Measurements from ENCODE around the gene PLA2G6. TPM values are rescaled to one million over a fixed set of nuclear protein-coding genes. Genes with fewer than 3 reads are reported as not detected.

PLA2G6 gene
- total RNA-seq, 1 experiment from 2014 or later, result 6.0 TPM

DNA sequence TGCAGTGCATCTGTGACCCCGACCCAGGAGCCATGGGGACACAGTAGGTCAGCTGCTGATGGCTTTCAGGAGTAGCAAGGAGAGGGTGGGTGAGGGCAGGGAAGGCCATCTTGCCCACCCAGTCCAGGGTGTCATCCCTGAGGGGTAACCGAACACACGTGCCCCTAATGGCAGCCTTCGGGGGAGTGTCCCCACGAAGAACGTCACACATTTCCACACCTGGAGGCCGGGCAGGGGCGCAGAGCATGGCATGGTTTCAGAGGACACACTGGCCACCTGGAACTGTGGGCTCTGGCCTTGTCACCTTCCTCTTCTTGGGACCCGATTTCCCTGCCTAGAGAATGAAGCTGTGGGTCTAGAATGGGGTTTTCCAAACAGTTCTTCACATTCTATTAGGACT lies 51.8 kb downstream of the PLA2G6 start:
- Histone ChIP-seq H3K79me2 (ENCODE audit: low read length) (no peaks in the 10 kb centered on the region), H3K4me3 (ENCODE audit: low read length) (no peak overlapping the region), H3K4me1 (ENCODE audit: insufficient read depth, low read length) (peaks cover 4% of the 10 kb centered on the region), H3K27me3 (ENCODE audit: low read length) (no peaks in the 10 kb centered on the region), H3K9me2 (replicated peaks; ENCODE audit: low read length) (no peaks in the 10 kb centered on the region), H3F3A (ENCODE audit: low read length, unreplicated experiment) (no peaks in the 10 kb centered on the region), H3K36me3 (ENCODE audit: low read depth, low read length) (no peaks in the 10 kb centered on the region), H4K20me1 (ENCODE audit: low read length) (no peaks in the 10 kb centered on the region), H3K9ac (ENCODE audit: low read length) (no peak overlapping the region), H3K27ac (ENCODE audit: low read length) (no peak overlapping the region), H3K9me3 (ENCODE audit: low read length) (no peaks in the 10 kb centered on the region), H2AFZ (ENCODE audit: low read length) (no peak overlapping the region), H3K4me2 (ENCODE audit: low read length) (no peak overlapping the region)
- BruUV-seq (replicated peaks), result no TSS peak
- DNase-seq, result no peak
- intact Hi-C loops (cut with micrococcal nuclease), result no loop called here
- ATAC-seq, result no peak
- ChIA-PET CTCF (no interaction called here), POLR2A (ENCODE audit: unreplicated experiment) (no interaction called here)
- TF ChIP-seq, protein P1, sequence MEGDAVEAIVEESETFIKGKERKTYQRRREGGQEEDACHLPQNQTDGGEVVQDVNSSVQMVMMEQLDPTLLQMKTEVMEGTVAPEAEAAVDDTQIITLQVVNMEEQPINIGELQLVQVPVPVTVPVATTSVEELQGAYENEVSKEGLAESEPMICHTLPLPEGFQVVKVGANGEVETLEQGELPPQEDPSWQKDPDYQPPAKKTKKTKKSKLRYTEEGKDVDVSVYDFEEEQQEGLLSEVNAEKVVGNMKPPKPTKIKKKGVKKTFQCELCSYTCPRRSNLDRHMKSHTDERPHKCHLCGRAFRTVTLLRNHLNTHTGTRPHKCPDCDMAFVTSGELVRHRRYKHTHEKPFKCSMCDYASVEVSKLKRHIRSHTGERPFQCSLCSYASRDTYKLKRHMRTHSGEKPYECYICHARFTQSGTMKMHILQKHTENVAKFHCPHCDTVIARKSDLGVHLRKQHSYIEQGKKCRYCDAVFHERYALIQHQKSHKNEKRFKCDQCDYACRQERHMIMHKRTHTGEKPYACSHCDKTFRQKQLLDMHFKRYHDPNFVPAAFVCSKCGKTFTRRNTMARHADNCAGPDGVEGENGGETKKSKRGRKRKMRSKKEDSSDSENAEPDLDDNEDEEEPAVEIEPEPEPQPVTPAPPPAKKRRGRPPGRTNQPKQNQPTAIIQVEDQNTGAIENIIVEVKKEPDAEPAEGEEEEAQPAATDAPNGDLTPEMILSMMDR (conservative IDR thresholded peaks at IDR 0.05; ENCODE audit: low read depth, low read length), result no peak
- TF ChIP-seq EZH2phosphoT487 (IDR thresholded peaks at IDR 0.05; ENCODE audit: borderline replicate concordance, low read length) (no peak), EZH2 (IDR thresholded peaks at IDR 0.05; ENCODE audit: low read length, unreplicated experiment) (no peak)

GRCh38 chr22:38129021-38129420 lies 52.6 kb downstream of the PLA2G6 start:
- no peaks in the 10 kb centered on the region for H3F3A ChIP-seq (ENCODE audit: low read length, unreplicated experiment)
- TF ChIP-seq, protein P1 (conservative IDR thresholded peaks at IDR 0.05; ENCODE audit: low read depth, low read length), result no peak
- TF ChIP-seq EZH2phosphoT487 (IDR thresholded peaks at IDR 0.05; ENCODE audit: borderline replicate concordance, low read length) (no peak), EZH2 (IDR thresholded peaks at IDR 0.05; ENCODE audit: low read length, unreplicated experiment) (no peak)

GRCh38 chr22:38127869-38128268 lies 53.8 kb downstream of the PLA2G6 start:
- Histone ChIP-seq H3F3A (ENCODE audit: low read length, unreplicated experiment) (no peaks in the 10 kb centered on the region), H3K79me2 (ENCODE audit: low read length) (no peaks in the 10 kb centered on the region), H2AFZ (ENCODE audit: low read length) (no peak overlapping the region), H3K36me3 (ENCODE audit: low read depth, low read length) (no peaks in the 10 kb centered on the region), H3K4me2 (ENCODE audit: low read length) (no peak overlapping the region), H3K4me3 (ENCODE audit: low read length) (no peak overlapping the region), H4K20me1 (ENCODE audit: low read length) (no peaks in the 10 kb centered on the region), H3K27ac (ENCODE audit: low read length) (no peak overlapping the region), H3K9me2 (replicated peaks; ENCODE audit: low read length) (no peaks in the 10 kb centered on the region), H3K9me3 (ENCODE audit: low read length) (no peaks in the 10 kb centered on the region), H3K27me3 (ENCODE audit: low read length) (no peaks in the 10 kb centered on the region), H3K4me1 (ENCODE audit: insufficient read depth, low read length) (no peaks in the 10 kb centered on the region), H3K9ac (ENCODE audit: low read length) (no peak overlapping the region)
- ChIA-PET CTCF (no interaction called here), POLR2A (ENCODE audit: unreplicated experiment) (no interaction called here)
- intact Hi-C loops (cut with micrococcal nuclease), result no loop called here
- no peak for DNase-seq
- no TSS peak for BruUV-seq (replicated peaks)
- no peak for TF ChIP-seq EZH2phosphoT487 (IDR thresholded peaks at IDR 0.05; ENCODE audit: borderline replicate concordance, low read length)
- TF ChIP-seq, protein P1 (conservative IDR thresholded peaks at IDR 0.05; ENCODE audit: low read depth, low read length), result no peak
- no peak for TF ChIP-seq EZH2 (IDR thresholded peaks at IDR 0.05; ENCODE audit: low read length, unreplicated experiment)
- ATAC-seq, result no peak

More at GRCh38 chr22:38129021-38129420, 52.6 kb downstream of the PLA2G6 start:
- H3K4me1 ChIP-seq (ENCODE audit: insufficient read depth, low read length), result no peaks in the 10 kb centered on the region
- no peaks in the 10 kb centered on the region for H3K79me2 ChIP-seq (ENCODE audit: low read length)
- H3K27ac ChIP-seq (ENCODE audit: low read length), result no peak overlapping the region
- H3K27me3 ChIP-seq (ENCODE audit: low read length), result no peaks in the 10 kb centered on the region
- no peaks in the 10 kb centered on the region for H3K9me2 ChIP-seq (replicated peaks; ENCODE audit: low read length)
- H3K9me3 ChIP-seq (ENCODE audit: low read length), result no peaks in the 10 kb centered on the region
- BruUV-seq (replicated peaks), result no TSS peak
- H2AFZ ChIP-seq (ENCODE audit: low read length), result no peak overlapping the region
- ATAC-seq, result no peak
- no peak for DNase-seq
- no peak overlapping the region for H3K4me2 ChIP-seq (ENCODE audit: low read length)
- H4K20me1 ChIP-seq (ENCODE audit: low read length), result no peaks in the 10 kb centered on the region
- no peak overlapping the region for H3K9ac ChIP-seq (ENCODE audit: low read length)
- no peaks in the 10 kb centered on the region for H3K36me3 ChIP-seq (ENCODE audit: low read depth, low read length)
- ChIA-PET POLR2A (ENCODE audit: unreplicated experiment) (no interaction called here), CTCF (no interaction called here)
- H3K4me3 ChIP-seq (ENCODE audit: low read length), result no peak overlapping the region
- intact Hi-C loops (cut with micrococcal nuclease), result no loop called here

Measured in PC-3 (cell line).